Thyroid gland (tissue), 4 donors: ENCODE results near the gene GOLGA6C. TPM values are rescaled to one million over a fixed set of nuclear protein-coding genes. Genes with fewer than 3 reads are reported as not detected.

ENCODE experiments used
- DNase-seq, 2 donors: peaks; one replicate each; pipeline ENCODE4 v3.0.0-alpha.2; 2019
- H3K27ac ChIP-seq, 3 donors: fragments of 200-600 bp; sonication (generic); 1 replicate in 2 of 3; 2 replicates in 1 of 3; pipeline ENCODE4 v1.5.1; 2016 to 2019; ENCODE audit warnings: mild to moderate bottlenecking in 1 of 3, moderate library complexity in 1 of 3
- H3K27me3 ChIP-seq: fragments of 200-600 bp; sonication (generic); one replicate; pipeline ENCODE4 v1.5.1; 2019
- H3K36me3 ChIP-seq, 2 donors: fragments of 200-600 bp; sonication (generic); one replicate each; pipeline ENCODE4 v1.5.1; 2016 to 2019
- H3K4me1 ChIP-seq, 2 donors: fragments of 200-600 bp; sonication (generic); one replicate each; pipeline ENCODE4 v1.5.1; 2017 to 2019
- H3K4me3 ChIP-seq, 3 donors: fragments of 200-600 bp; sonication (generic); replicated peaks in 1 of 3; 1 replicate in 2 of 3; 2 replicates in 1 of 3; pipeline ENCODE4 v1.5.1; 2016; ENCODE audit warnings: mild to moderate bottlenecking in 1 of 3
- H3K9me3 ChIP-seq: fragments of 200-600 bp; sonication (generic); one replicate; pipeline ENCODE4 v1.5.1; 2017
- POLR2A ChIP-seq, 2 donors: fragments of 450-650 bp; IDR thresholded peaks; one replicate each; pipeline ENCODE4 v1.6.1; 2017; ENCODE audit warnings: antibody characterized with exemption in 2 of 2, mild to moderate bottlenecking in 2 of 2, moderate library complexity in 1 of 2
- WGBS, 2 donors: methylation state at CpG; one replicate each; pipeline ENCODE4 v1.1.5; 2017; 5-methylcytosine and 5-hydroxymethylcytosine counted together
- intact Hi-C: fragments of 100-400 bp; cut with DNase I; formaldehyde crosslinking; loops from one replicate; pipeline ENCODE4 v1.15.1; 2023
- total RNA-seq, 4 donors: library from RNA; depleted of rRNA; stranded (reverse); fragments of >200 nt; gene quantifications; one replicate each; pipeline ENCODE4 v1.2.3, GENCODE V29; 2016
- TF ChIP-seq, protein P1 (sequence below), 6 experiments: fragments of 200-600 bp in 3 of 6; fragments of 450-650 bp in 3 of 6; sonication (generic) in 3 of 6; IDR thresholded peaks; one replicate each; pipeline ENCODE4 v1.5.1; 2016 to 2019; ENCODE audit warnings: antibody characterized with exemption in 6 of 6, mild to moderate bottlenecking in 2 of 6, inconsistent platforms in 1 of 6, moderate library complexity in 1 of 6

GOLGA6C gene
- total RNA-seq, 4 donors from 2014 or later: not detected

DNA sequence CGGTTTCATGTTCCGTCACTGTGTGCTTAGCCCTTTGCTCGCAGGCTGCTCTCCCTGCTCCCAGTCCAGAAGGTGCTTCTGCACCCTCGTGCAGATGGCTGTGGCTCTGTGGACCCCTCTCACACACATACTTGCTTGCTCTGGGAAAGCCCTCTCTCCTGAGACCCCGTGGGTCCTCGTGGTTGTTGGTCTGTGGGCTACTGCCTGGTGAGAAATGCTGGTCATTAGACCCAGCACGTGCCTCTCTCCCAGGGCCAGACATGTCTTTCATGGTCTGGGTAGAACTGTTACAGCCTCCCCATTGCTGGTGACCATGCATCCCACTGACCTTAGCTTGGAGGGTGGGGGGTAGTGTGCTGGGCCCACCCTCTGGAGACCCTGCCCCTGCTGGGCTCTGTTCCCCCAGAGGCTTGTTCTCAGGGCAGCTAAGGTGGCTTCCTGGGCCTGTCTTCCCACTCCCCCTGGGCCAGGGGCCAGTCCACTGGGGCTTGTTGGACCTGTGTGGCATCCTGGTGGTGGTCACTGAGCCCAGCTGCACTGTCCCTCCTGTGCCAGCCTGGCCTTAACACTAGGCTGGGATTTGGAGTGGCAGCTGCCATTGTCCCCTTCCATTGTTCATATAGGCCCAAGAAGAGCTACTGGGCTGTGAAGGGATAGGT is 45.8 kb upstream of the GOLGA6C start:
- Histone ChIP-seq H3K4me1 (peaks cover 0 to 8% of the 10 kb centered on the region in 2 donors), H3K27ac (no peak overlapping the region), H3K36me3 (peaks cover 37 to 49% of the 10 kb centered on the region in 2 donors), H3K27me3 (no peaks in the 10 kb centered on the region), H3K4me3 (no peak overlapping the region), H3K9me3 (no peaks in the 10 kb centered on the region)
- no peak for DNase-seq
- intact Hi-C loops: no loop called here
- TF ChIP-seq, protein P1, sequence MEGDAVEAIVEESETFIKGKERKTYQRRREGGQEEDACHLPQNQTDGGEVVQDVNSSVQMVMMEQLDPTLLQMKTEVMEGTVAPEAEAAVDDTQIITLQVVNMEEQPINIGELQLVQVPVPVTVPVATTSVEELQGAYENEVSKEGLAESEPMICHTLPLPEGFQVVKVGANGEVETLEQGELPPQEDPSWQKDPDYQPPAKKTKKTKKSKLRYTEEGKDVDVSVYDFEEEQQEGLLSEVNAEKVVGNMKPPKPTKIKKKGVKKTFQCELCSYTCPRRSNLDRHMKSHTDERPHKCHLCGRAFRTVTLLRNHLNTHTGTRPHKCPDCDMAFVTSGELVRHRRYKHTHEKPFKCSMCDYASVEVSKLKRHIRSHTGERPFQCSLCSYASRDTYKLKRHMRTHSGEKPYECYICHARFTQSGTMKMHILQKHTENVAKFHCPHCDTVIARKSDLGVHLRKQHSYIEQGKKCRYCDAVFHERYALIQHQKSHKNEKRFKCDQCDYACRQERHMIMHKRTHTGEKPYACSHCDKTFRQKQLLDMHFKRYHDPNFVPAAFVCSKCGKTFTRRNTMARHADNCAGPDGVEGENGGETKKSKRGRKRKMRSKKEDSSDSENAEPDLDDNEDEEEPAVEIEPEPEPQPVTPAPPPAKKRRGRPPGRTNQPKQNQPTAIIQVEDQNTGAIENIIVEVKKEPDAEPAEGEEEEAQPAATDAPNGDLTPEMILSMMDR (IDR thresholded peaks at IDR 0.05): no peak
- TF ChIP-seq POLR2A (IDR thresholded peaks at IDR 0.05): no peak
- 81 to 85% methylated on average over 6 to 7 of the region's 7 CpGs for WGBS, 2 donors

DNA sequence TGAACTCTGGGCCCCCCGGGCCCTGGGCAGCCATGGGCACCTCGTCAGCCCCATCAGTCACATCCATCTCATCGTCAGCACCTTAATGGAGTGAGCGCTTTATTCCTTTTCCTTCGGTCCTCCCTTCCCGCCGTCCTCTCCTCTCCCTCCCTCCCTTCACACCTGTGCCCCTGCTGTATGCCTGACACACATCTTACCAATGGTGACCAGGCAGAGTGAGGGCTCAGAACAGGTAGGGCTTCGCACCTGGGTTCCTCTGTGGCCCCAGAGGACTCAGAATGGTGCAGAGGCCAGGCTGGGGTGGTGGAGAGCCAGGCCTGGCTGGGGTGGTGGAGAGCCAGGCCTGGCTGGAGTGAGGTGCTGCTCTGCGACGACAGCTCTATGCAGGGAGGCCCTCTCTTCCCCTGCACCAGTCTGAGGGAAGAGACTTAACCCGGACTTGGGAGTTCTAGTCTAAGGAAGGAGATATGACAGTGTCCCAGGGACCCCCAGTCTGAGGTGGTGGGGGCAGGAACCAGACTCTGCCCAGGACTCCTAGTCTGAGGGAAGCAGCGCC is 44.8 kb upstream of the GOLGA6C start:
- intact Hi-C loops: no loop called here
- Histone ChIP-seq H3K4me3 (no peak overlapping the region), H3K27me3 (no peaks in the 10 kb centered on the region), H3K36me3 (peaks cover 27 to 39% of the 10 kb centered on the region in 2 donors), H3K9me3 (no peaks in the 10 kb centered on the region), H3K4me1 (peaks cover 0 to 8% of the 10 kb centered on the region in 2 donors), H3K27ac (no peak overlapping the region)
- WGBS, 2 donors: 92 to 93% methylated on average over 8 to 11 of the region's 12 CpGs
- DNase-seq: no peak
- TF ChIP-seq, protein P1 (IDR thresholded peaks at IDR 0.05): no peak
- no peak for TF ChIP-seq POLR2A (IDR thresholded peaks at IDR 0.05)

DNA sequence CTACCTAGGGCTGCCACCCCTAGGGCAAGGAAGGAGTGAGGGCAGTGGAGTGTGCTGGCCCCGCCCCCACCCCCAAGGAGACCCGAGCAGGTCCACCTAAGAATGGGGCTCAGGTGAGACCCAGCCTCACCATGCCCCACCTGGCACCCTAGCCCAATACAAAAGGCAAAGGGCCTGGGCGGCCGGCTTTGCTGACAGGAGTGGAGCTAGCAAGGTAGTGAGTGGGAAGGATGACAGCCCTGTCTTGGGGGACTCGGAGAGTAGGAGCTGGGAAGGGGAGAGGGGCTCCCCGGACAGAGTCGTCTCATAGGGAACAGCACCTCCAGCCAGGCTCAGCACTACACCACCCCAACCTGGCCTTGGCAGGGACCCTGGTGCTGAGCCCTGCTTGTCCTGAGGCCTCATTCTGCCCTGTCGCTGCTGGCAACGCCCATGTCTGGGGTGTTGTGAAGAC is 44.3 kb upstream of the GOLGA6C start:
- DNase-seq: no peak
- TF ChIP-seq, protein P1 (IDR thresholded peaks at IDR 0.05): no peak
- TF ChIP-seq POLR2A (IDR thresholded peaks at IDR 0.05): no peak
- Histone ChIP-seq H3K4me1 (peaks cover 0 to 8% of the 10 kb centered on the region in 2 donors), H3K27ac (no peak overlapping the region), H3K4me3 (no peak overlapping the region), H3K27me3 (no peaks in the 10 kb centered on the region), H3K36me3 (peaks cover 22 to 34% of the 10 kb centered on the region in 2 donors), H3K9me3 (no peaks in the 10 kb centered on the region)
- intact Hi-C loops: no loop called here
- WGBS, 2 donors: 84 to 86% methylated on average over 9 of the region's 9 CpGs

DNA sequence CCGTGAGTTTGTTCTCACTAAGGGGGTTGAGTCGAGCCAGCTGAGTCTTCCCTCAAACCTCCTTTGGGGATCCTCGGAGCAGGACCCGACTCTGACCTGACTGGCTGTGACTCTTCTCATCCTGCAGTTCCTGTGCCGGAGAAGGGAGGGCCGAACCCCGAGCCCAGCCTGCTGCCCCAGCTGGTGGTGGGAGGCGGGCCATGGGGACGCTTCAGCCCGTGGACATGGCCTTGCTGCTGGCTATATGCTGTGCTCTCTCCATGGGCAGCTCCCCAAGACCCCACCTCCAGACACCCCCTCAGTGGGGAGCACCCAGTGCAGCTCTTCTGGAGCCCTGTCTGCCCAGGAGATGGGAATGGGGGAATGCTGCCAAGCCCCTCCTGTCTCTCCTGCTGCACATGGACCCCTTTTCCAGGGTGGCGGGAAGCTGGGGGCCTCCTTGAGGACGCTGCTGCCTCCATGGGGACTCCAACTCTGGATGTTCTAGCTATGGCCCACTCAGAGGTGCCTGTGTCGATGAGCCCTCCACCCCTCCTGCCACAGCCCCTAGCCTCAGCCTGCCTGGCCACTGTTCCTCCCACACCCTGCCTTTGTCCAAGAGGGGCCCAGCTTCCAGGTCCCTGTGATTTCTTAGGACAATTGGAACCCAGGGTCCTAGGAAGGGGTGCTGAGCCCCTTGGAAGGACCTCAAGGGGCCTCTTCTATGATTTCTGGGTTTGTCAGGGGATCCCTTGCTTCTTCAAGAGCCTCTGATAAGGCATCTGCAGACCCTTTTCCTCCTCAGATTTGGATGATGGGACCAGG is 43.6 kb upstream of the GOLGA6C start:
- Histone ChIP-seq H3K27me3 (no peaks in the 10 kb centered on the region), H3K9me3 (no peaks in the 10 kb centered on the region), H3K4me3 (no peak overlapping the region), H3K27ac (no peak overlapping the region), H3K4me1 (peaks cover 0 to 4% of the 10 kb centered on the region in 2 donors), H3K36me3 (peaks cover 15 to 28% of the 10 kb centered on the region in 2 donors)
- intact Hi-C loops: no loop called here
- TF ChIP-seq, protein P1 (IDR thresholded peaks at IDR 0.05): no peak
- TF ChIP-seq POLR2A (IDR thresholded peaks at IDR 0.05): no peak
- WGBS, 2 donors: 70% methylated on average over 7 to 9 of the region's 13 CpGs
- no peak for DNase-seq
